Transverse colon (tissue), 4 donors: ENCODE results near the gene EHMT1. TPM values are rescaled to one million over a fixed set of nuclear protein-coding genes. Genes with fewer than 3 reads are reported as not detected.

ENCODE experiments used
- DNase-seq: peaks from one replicate; pipeline ENCODE4 v3.0.0-alpha.2; 2019
- H3K27ac ChIP-seq, 4 donors: fragments of 200-600 bp; sonication (generic); 2 replicates each; pipeline ENCODE4 v1.5.1; 2016 to 2018; ENCODE audit warnings: inconsistent platforms in 4 of 4
- H3K27me3 ChIP-seq: fragments of 200-600 bp; sonication (generic); 2 replicates; pipeline ENCODE4 v1.5.1; 2017; ENCODE audit warnings: inconsistent platforms
- H3K36me3 ChIP-seq, 4 donors: fragments of 200-600 bp; sonication (generic); 2 replicates each; pipeline ENCODE4 v1.5.1; 2017 to 2019; ENCODE audit warnings: inconsistent platforms in 4 of 4
- H3K4me1 ChIP-seq, 4 donors: fragments of 200-600 bp; sonication (generic); 2 replicates each; pipeline ENCODE4 v1.5.1; 2017 to 2020; ENCODE audit warnings: inconsistent platforms in 4 of 4
- H3K4me3 ChIP-seq, 4 donors: fragments of 200-600 bp; sonication (generic); 1 replicate in 1 of 4; 2 replicates in 3 of 4; pipeline versions ENCODE4 v1.5.1 to v1.6.1; 2017 to 2019; ENCODE audit warnings: inconsistent platforms in 4 of 4
- H3K9me3 ChIP-seq, 2 donors: fragments of 200-600 bp; sonication (generic); 2 replicates each; pipeline ENCODE4 v1.5.1; 2017 to 2019; ENCODE audit warnings: inconsistent platforms in 2 of 2
- CTCF ChIP-seq, 5 experiments: fragments of 200-600 bp in 3 of 5; fragments of 450-650 bp in 2 of 5; sonication (generic) in 3 of 5; IDR thresholded peaks; 1 replicate in 2 of 5; 2 replicates in 3 of 5; pipeline ENCODE4 v1.5.1; 2016 to 2017; ENCODE audit warnings: antibody characterized with exemption in 5 of 5, inconsistent platforms in 3 of 5, mild to moderate bottlenecking in 2 of 5, moderate library complexity in 1 of 5
- EP300 ChIP-seq: sonication (generic); formaldehyde crosslinking; IDR thresholded peaks from one replicate; pipeline ENCODE4 v1.6.1; 2017; ENCODE audit warnings: antibody characterized with exemption, low read depth
- POLR2A ChIP-seq: fragments of 450-650 bp; IDR thresholded peaks from one replicate; pipeline ENCODE4 v1.6.1; 2016; ENCODE audit warnings: antibody characterized with exemption, mild to moderate bottlenecking, moderate library complexity
- POLR2AphosphoS5 ChIP-seq, 3 donors: sonication (generic); formaldehyde crosslinking; IDR thresholded peaks; one replicate each; pipeline ENCODE4 v1.6.1; 2016; ENCODE audit warnings: antibody characterized with exemption in 3 of 3
- WGBS, 2 donors: methylation state at CpG; one replicate each; pipeline ENCODE4 v1.1.5; 2018; ENCODE audit warnings: low coverage in 1 of 2; 5-methylcytosine and 5-hydroxymethylcytosine counted together
- in situ Hi-C, 4 donors: fragments of 200-750 bp; cut with MboI; loops; one replicate each; pipeline versions ENCODE4 v1.15.0 to v1.15.1; 2017; ENCODE audit warnings: low sequenced_read_pairs in 3 of 4, low pct_ligation_motif_present in 1 of 4, low pct_unique_long_range_greater_than_20kb in 1 of 4
- intact Hi-C: fragments of 100-400 bp; cut with DNase I; formaldehyde crosslinking; loops from one replicate; pipeline ENCODE4 v1.15.1; 2023; ENCODE audit warnings: low total_unique reads
- total RNA-seq, 4 donors: library from RNA; depleted of rRNA; stranded (reverse); fragments of >200 nt; gene quantifications; one replicate each; pipeline ENCODE4 v1.1.0, GENCODE V29; 2016

Gene EHMT1
- total RNA-seq, 4 donors from 2014 or later: 93.8 to 184 (median 139) TPM

GRCh38 chr9:137717776-137718327, 99.0 kb downstream of the EHMT1 start:
- no peak for TF ChIP-seq EP300
- no peak for TF ChIP-seq CTCF (IDR thresholded peaks at IDR 0.05)
- no peak for TF ChIP-seq POLR2A
- TF ChIP-seq POLR2AphosphoS5 (IDR thresholded peaks at IDR 0.05): no peak
- no peak for DNase-seq
- Histone ChIP-seq H3K4me1 (peaks cover 0 to 6% (median 3%) of the 10 kb centered on the region in 4 donors), H3K27ac (no peak overlapping the region), H3K36me3 (peaks cover 0 to 19% (median 7%) of the 10 kb centered on the region in 4 donors), H3K9me3 (no peaks in the 10 kb centered on the region), H3K4me3 (no peak overlapping the region), H3K27me3 (no peaks in the 10 kb centered on the region)
- WGBS, 2 donors: 96% methylated on average over 28 of the region's 28 CpGs; no CpG with 5 or more reads in 1 of the 2 donors
- intact Hi-C loops: no loop called here
- in situ Hi-C loops: no loop called here

GRCh38 chr9:137719194-137719593, 100.4 kb downstream of the EHMT1 start:
- TF ChIP-seq EP300 (no peak), POLR2A (no peak), POLR2AphosphoS5 (IDR thresholded peaks at IDR 0.05) (no peak), CTCF (IDR thresholded peaks at IDR 0.05) (no peak)
- intact Hi-C loops: no loop called here
- Histone ChIP-seq H3K4me3 (no peak overlapping the region), H3K9me3 (no peaks in the 10 kb centered on the region), H3K36me3 (peaks cover 0 to 19% (median 7%) of the 10 kb centered on the region in 4 donors), H3K27me3 (no peaks in the 10 kb centered on the region), H3K27ac (no peak overlapping the region), H3K4me1 (peaks cover 5 to 9% (median 7%) of the 10 kb centered on the region in 4 donors)
- 95 to 100% methylated on average over 1 to 9 of the region's 9 CpGs for WGBS, 2 donors
- in situ Hi-C loops: no loop called here
- DNase-seq: no peak

GRCh38 chr9:137720571-137721110, 101.8 kb downstream of the EHMT1 start:
- no peak for DNase-seq
- no peak overlapping the region for H3K4me3 ChIP-seq
- H3K36me3 ChIP-seq: peaks cover 0 to 19% (median 7%) of the 10 kb centered on the region in 4 donors
- H3K9me3 ChIP-seq: no peaks in the 10 kb centered on the region
- no peak overlapping the region for H3K27ac ChIP-seq
- WGBS, 2 donors: 91% methylated on average over 19 to 27 of the region's 27 CpGs
- TF ChIP-seq POLR2AphosphoS5 (IDR thresholded peaks at IDR 0.05) (no peak), EP300 (no peak), POLR2A (no peak), CTCF (IDR thresholded peaks at IDR 0.05) (no peak)
- no peaks in the 10 kb centered on the region for H3K27me3 ChIP-seq
- intact Hi-C loops: no loop called here
- in situ Hi-C loops: no loop called here
- peaks cover 5 to 11% (median 8%) of the 10 kb centered on the region in 4 donors for H3K4me1 ChIP-seq

- peaks cover 0 to 19% (median 7%) of the 10 kb centered on the region in 4 donors for H3K36me3 ChIP-seq
- no peak overlapping the region for H3K4me3 ChIP-seq
- no peak for DNase-seq
- in situ Hi-C loops (no loop called here), intact Hi-C loops (no loop called here)
- H3K9me3 ChIP-seq: no peaks in the 10 kb centered on the region
- WGBS, 2 donors: 81 to 84% methylated on average over 7 to 11 of the region's 12 CpGs
- no peaks in the 10 kb centered on the region for H3K27me3 ChIP-seq
- peaks cover 5 to 11% (median 8%) of the 10 kb centered on the region in 4 donors for H3K4me1 ChIP-seq
- no peak overlapping the region for H3K27ac ChIP-seq
- TF ChIP-seq POLR2A: no peak
- no peak for TF ChIP-seq CTCF (IDR thresholded peaks at IDR 0.05)
- no peak for TF ChIP-seq EP300
- TF ChIP-seq POLR2AphosphoS5 (IDR thresholded peaks at IDR 0.05): no peak
These were observed 102.7 kb downstream of the EHMT1 start for GRCh38 chr9:137721479-137721878.
